OCI-LY7 (cell line): ENCODE measurements around the gene ARPC4. TPM values are rescaled to one million over a fixed set of nuclear protein-coding genes. Genes with fewer than 3 reads are reported as not detected.

Source experiments
- BruUV-seq: library from RNA; stranded (reverse); fragments of 400-500 nt; replicated peaks from 2 replicates; lab custom pipeline; 2021; lab: Mats Ljungman, UMichigan
- CTCF ChIA-PET: fragments of 300-600 bp; sonication (Branson Sonifier 250); formaldehyde crosslinking; loops from one replicate; lab custom pipeline; 2022; ENCODE audit warnings: antibody characterized with exemption; ENCODE audit not compliant: unreplicated experiment; lab: Charles Lee
- POLR2A ChIA-PET: fragments of 300-600 bp; sonication (Branson Sonifier 250); formaldehyde crosslinking; loops from one replicate; lab custom pipeline; 2022; ENCODE audit warnings: antibody characterized with exemption; lab: Charles Lee
- DNase-seq: peaks from one replicate; pipeline ENCODE4 v3.0.0-alpha.2; 2015; ENCODE audit warnings: low spot score
- H2AFZ ChIP-seq: fragments of 200-600 bp; sonication (generic), shearing (Covaris generic); 2 replicates; pipeline ENCODE4 v1.6.1; 2014; ENCODE audit warnings: mild to moderate bottlenecking, antibody characterized with exemption, low read length, moderate library complexity
- H3K27ac ChIP-seq: fragments of 200-600 bp; sonication (generic); 2 replicates; pipeline ENCODE4 v1.5.1; 2014; ENCODE audit warnings: mixed run types, low read depth, mild to moderate bottlenecking, moderate library complexity, low read length, inconsistent platforms; ENCODE audit not compliant: poor library complexity, severe bottlenecking
- H3K36me3 ChIP-seq: fragments of 200-600 bp; sonication (generic); 2 replicates; pipeline ENCODE4 v1.6.1; 2014; ENCODE audit warnings: mild to moderate bottlenecking, antibody characterized with exemption, low read length, moderate library complexity, mixed read lengths; ENCODE audit not compliant: insufficient read depth
- H3K4me1 ChIP-seq: fragments of 200-600 bp; sonication (generic); 2 replicates; pipeline ENCODE4 v1.5.1; 2014; ENCODE audit warnings: mild to moderate bottlenecking, low read length; ENCODE audit not compliant: insufficient read depth, poor library complexity, severe bottlenecking
- H3K4me2 ChIP-seq: fragments of 200-600 bp; sonication (generic); 2 replicates; pipeline ENCODE4 v1.6.1; 2014; ENCODE audit warnings: mild to moderate bottlenecking, low read length
- H3K4me3 ChIP-seq: fragments of 200-600 bp; sonication (generic); 2 replicates; pipeline ENCODE4 v1.5.1; 2014; ENCODE audit warnings: mild to moderate bottlenecking, low read depth, low read length; ENCODE audit not compliant: poor library complexity, severe bottlenecking
- H3K79me2 ChIP-seq: fragments of 200-600 bp; sonication (generic); 2 replicates; pipeline ENCODE4 v1.6.1; 2016; ENCODE audit warnings: low read depth, mild to moderate bottlenecking, low read length, moderate library complexity, mixed read lengths; ENCODE audit not compliant: insufficient read depth
- H3K9me2 ChIP-seq: fragments of 200-600 bp; sonication (generic); 2 replicates; pipeline ENCODE4 v1.6.1; 2016; ENCODE audit warnings: mild to moderate bottlenecking, low read length, mixed read lengths; ENCODE audit not compliant: insufficient read depth
- H3K9me3 ChIP-seq: fragments of 200-600 bp; sonication (generic); 2 replicates; pipeline ENCODE4 v1.6.1; 2014; ENCODE audit warnings: mild to moderate bottlenecking, mixed run types, low read length, mixed read lengths
- H4K20me1 ChIP-seq: fragments of 200-600 bp; sonication (generic); 2 replicates; pipeline ENCODE4 v1.6.1; 2014; ENCODE audit warnings: mild to moderate bottlenecking, antibody characterized with exemption, low read length, moderate library complexity, mixed read lengths; ENCODE audit not compliant: insufficient read depth
- EZH2phosphoT487 ChIP-seq: fragments of 200-600 bp; sonication (generic); IDR thresholded peaks from 2 replicates; pipeline ENCODE4 v1.6.1; 2018; ENCODE audit warnings: low read depth, borderline replicate concordance, mild to moderate bottlenecking, mixed run types, antibody characterized with exemption, low read length, moderate library complexity, mixed read lengths
- intact Hi-C: fragments of 100-400 bp; cut with micrococcal nuclease; formaldehyde crosslinking; loops from one replicate; pipeline ENCODE4 v1.10.0; 2022; ENCODE audit not compliant: unreplicated experiment
- total RNA-seq, 2 experiments: library from RNA; depleted of rRNA in 1 of 2; stranded (reverse); fragments of >200 nt in 1 of 2; shearing (Covaris generic) in 1 of 2; gene quantifications; 2 replicates each; pipeline ENCODE4 v1.2.3, GENCODE V29; 2014 to 2022
- TF ChIP-seq, protein P1 (sequence below): fragments of 200-600 bp; sonication (generic); conservative IDR thresholded peaks from 2 replicates; pipeline ENCODE4 v1.5.1; 2014; ENCODE audit warnings: mild to moderate bottlenecking, antibody characterized with exemption, low read length, moderate library complexity, mixed read lengths

ARPC4 gene
- total RNA-seq, 2 experiments from 2014 or later, result 99.5 to 118 TPM

DNA sequence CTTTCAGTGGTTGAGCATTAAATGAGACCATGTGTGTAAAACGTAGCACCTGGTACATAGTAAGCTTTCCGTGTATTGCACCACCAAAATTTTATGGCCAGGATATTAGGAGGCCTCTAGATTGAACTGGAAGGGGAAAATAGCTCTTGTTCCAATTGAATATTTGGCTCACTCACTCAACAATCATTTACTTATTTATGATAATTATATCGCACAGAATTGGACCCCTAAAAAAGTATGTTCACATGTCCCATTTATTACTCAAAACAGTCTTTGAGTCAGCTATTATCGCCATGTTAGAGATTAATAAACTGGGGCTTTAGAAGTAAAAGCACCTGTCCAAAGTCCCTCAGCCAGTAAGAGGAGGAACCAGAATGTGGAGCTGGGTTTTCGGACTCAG is 12.1 kb downstream of the ARPC4 start:
- Histone ChIP-seq H3K79me2 (no peaks in the 10 kb centered on the region), H3K4me1 (peaks cover 18% of the 10 kb centered on the region), H2AFZ (no peak overlapping the region), H3K4me3 (no peak overlapping the region), H3K9me3 (no peaks in the 10 kb centered on the region), H3K27ac (no peak overlapping the region), H3K4me2 (no peak overlapping the region), H4K20me1 (no peaks in the 10 kb centered on the region), H3K9me2 (no peaks in the 10 kb centered on the region), H3K36me3 (peaks cover 84% of the 10 kb centered on the region)
- DNase-seq, result no peak
- CTCF ChIA-PET, result no interaction called here
- TF ChIP-seq, protein P1, sequence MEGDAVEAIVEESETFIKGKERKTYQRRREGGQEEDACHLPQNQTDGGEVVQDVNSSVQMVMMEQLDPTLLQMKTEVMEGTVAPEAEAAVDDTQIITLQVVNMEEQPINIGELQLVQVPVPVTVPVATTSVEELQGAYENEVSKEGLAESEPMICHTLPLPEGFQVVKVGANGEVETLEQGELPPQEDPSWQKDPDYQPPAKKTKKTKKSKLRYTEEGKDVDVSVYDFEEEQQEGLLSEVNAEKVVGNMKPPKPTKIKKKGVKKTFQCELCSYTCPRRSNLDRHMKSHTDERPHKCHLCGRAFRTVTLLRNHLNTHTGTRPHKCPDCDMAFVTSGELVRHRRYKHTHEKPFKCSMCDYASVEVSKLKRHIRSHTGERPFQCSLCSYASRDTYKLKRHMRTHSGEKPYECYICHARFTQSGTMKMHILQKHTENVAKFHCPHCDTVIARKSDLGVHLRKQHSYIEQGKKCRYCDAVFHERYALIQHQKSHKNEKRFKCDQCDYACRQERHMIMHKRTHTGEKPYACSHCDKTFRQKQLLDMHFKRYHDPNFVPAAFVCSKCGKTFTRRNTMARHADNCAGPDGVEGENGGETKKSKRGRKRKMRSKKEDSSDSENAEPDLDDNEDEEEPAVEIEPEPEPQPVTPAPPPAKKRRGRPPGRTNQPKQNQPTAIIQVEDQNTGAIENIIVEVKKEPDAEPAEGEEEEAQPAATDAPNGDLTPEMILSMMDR, result no peak
- TF ChIP-seq EZH2phosphoT487, result no peak
- TSS peak; percentile 25 for BruUV-seq
- intact Hi-C loops, result no loop called here
- POLR2A ChIA-PET, result interaction anchor here (2.1 to 2.4 kb wide), 2 partner anchors 9 to 12 kb away, joined by 9 to 10 read pairs; partner anchors contain the start of genes ARPC4 and TADA3

GRCh38 chr3:9806137-9806536 is 13.3 kb downstream of the ARPC4 start:
- peaks cover 21% of the 10 kb centered on the region for H3K4me1 ChIP-seq
- DNase-seq, result no peak
- no peak overlapping the region for H3K4me3 ChIP-seq
- H3K9me3 ChIP-seq, result no peaks in the 10 kb centered on the region
- H3K79me2 ChIP-seq, result no peaks in the 10 kb centered on the region
- no peaks in the 10 kb centered on the region for H4K20me1 ChIP-seq
- peaks cover 80% of the 10 kb centered on the region for H3K36me3 ChIP-seq
- no peak overlapping the region for H3K4me2 ChIP-seq
- no peaks in the 10 kb centered on the region for H3K9me2 ChIP-seq
- TF ChIP-seq EZH2phosphoT487, result no peak
- TF ChIP-seq, protein P1, result no peak
- ChIA-PET POLR2A (interaction anchor here (0.8 to 2.1 kb wide), 2 partner anchors 10 to 35 kb away, joined by 5 to 9 read pairs; no protein-coding TSS in a partner anchor), CTCF (no interaction called here)
- intact Hi-C loops, result no loop called here
- no peak overlapping the region for H2AFZ ChIP-seq
- no TSS peak for BruUV-seq
- no peak overlapping the region for H3K27ac ChIP-seq

DNA sequence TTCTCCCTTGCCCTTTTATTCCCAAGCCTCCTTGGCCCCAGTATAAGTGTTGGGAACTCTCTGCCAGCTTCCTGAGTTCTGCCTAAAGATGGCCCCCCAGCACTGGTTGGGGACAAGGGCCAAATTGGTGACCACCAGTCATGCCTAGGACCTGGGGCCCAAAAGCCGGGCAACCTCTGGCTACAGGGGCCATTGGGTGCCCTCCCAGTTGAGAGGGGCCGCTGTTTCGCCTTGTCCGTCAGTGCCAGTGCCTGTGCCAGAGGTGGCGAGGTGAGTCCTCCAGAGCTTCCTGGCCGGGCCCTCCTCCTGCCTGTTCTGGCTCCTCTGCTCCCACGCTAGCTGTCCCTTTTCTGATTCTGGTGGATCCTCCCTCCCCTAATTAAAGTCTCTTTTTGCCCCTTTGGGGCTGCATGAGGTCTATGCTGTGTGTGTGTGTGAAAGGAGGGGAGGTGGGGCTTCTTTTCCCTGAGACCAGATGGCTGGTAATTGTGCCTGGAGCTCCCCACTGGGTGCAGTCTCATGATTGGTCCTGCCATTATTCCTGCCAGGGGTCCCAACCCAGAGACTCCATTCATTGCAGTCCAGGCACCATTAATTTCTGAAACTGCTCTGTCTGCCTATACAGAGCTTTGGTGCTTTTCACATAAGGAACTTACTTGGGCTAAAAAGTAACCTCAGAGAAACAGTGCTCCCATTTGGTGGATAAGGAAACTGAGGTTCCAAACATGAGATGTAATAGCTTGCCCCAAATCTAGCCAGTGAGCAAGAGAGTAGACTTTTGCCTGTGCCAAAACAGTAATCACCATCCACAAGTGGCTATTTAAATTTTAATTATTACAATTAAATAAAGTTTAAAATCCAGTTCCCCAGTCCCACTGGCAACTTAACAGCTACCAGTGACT is 14.1 kb downstream of the ARPC4 start:
- BruUV-seq, result TSS peak; percentile 62
- no peak for DNase-seq
- H3K27ac ChIP-seq, result no peak overlapping the region
- H4K20me1 ChIP-seq, result no peaks in the 10 kb centered on the region
- H3K36me3 ChIP-seq, result peaks cover 80% of the 10 kb centered on the region
- no peak overlapping the region for H3K4me3 ChIP-seq
- no peak overlapping the region for H2AFZ ChIP-seq
- no peak for TF ChIP-seq EZH2phosphoT487
- TF ChIP-seq, protein P1, result no peak
- no peak overlapping the region for H3K4me2 ChIP-seq
- ChIA-PET CTCF (no interaction called here), POLR2A (interaction anchor here (0.6 to 1.8 kb wide), 4 partner anchors 12 to 34 kb away, joined by 3 to 5 read pairs (median 5); partner anchors contain the start of genes ARPC4 and TADA3)
- no peaks in the 10 kb centered on the region for H3K9me3 ChIP-seq
- no peaks in the 10 kb centered on the region for H3K9me2 ChIP-seq
- intact Hi-C loops, result no loop called here
- peaks cover 21% of the 10 kb centered on the region for H3K4me1 ChIP-seq
- no peaks in the 10 kb centered on the region for H3K79me2 ChIP-seq
